OCI-LY1 (cell line): Measurements from ENCODE around the gene UST.

Experiments used
- EZH2 ChIP-seq: fragments of 200-600 bp; sonication (generic), shearing (Covaris generic); IDR thresholded peaks from 2 replicates; pipeline ENCODE4 v1.8.0; 2017; ENCODE audit warnings: borderline replicate concordance, mixed run types, mild to moderate bottlenecking, antibody characterized with exemption, low read length, moderate library complexity, mixed read lengths
- TF ChIP-seq, protein P1 (sequence below): fragments of 200-600 bp; sonication (generic), shearing (Covaris generic); IDR thresholded peaks from 2 replicates; pipeline ENCODE4 v1.5.1; 2017; ENCODE audit warnings: mild to moderate bottlenecking, antibody characterized with exemption, low read length, moderate library complexity, mixed read lengths

DNA sequence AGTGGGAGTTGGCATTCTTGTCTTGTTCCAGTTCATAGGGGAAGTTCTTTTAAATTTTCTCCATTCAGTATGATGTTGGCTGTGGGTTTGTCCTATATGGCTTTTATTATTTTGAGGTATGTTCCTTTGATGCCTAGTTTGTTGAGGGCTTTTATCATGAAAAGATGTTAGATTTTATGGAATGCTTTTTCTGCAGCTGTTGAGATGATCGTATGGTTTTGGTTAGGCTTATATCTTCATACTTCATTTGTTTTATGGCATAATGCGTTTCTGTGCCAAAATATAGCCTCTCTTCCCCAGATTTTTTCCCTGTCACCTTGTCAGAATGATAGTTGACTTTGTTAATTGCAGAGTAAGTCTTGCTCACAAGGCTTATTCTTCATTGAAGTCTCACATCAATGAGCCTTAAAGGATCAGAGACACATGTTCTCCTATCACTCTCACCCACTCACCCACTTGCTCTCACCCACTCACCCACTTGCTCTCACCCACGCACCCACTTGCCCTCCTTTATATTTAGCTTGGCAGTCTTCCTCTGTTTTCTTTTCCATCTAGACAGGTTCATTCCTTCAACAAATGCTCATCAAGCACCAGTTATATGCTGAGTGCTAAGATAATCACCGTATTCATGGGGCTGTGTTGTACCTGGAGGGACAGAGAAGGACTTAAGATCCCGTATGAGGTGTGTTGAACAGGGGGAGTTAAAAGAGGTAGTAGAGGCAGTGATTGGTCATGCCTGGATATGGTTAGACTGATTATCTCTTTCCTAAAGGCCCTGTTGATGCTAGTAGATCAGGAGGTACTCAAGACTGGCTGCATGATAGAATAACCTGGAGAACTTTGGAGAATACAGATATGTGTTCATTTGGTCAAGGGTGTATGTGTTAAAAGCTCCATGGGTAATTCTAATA, 19.3 kb downstream of the UST start:
- TF ChIP-seq, protein P1, sequence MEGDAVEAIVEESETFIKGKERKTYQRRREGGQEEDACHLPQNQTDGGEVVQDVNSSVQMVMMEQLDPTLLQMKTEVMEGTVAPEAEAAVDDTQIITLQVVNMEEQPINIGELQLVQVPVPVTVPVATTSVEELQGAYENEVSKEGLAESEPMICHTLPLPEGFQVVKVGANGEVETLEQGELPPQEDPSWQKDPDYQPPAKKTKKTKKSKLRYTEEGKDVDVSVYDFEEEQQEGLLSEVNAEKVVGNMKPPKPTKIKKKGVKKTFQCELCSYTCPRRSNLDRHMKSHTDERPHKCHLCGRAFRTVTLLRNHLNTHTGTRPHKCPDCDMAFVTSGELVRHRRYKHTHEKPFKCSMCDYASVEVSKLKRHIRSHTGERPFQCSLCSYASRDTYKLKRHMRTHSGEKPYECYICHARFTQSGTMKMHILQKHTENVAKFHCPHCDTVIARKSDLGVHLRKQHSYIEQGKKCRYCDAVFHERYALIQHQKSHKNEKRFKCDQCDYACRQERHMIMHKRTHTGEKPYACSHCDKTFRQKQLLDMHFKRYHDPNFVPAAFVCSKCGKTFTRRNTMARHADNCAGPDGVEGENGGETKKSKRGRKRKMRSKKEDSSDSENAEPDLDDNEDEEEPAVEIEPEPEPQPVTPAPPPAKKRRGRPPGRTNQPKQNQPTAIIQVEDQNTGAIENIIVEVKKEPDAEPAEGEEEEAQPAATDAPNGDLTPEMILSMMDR, result no peak
- TF ChIP-seq EZH2, result no peak
